Liver (tissue), 9 donors: ENCODE data around the gene KRTAP17-1. TPM values are rescaled to one million over a fixed set of nuclear protein-coding genes. Genes with fewer than 3 reads are reported as not detected.

ENCODE experiments used
- DNase-seq: peaks from one replicate; pipeline ENCODE4 v3.0.0-alpha.2; 2017; ENCODE audit warnings: low spot score
- H3K27ac ChIP-seq, 2 donors: one replicate each; pipeline ENCODE4 v1.7.0; 2013; ENCODE audit warnings: inconsistent platforms in 2 of 2, low read length in 2 of 2, control low read depth in 1 of 2, low read depth in 1 of 2, mild to moderate bottlenecking in 1 of 2
- H3K27me3 ChIP-seq, 4 donors: one replicate each; pipeline versions ENCODE4 v1.6.1 to v1.7.0; 2013; ENCODE audit warnings: low read length in 3 of 4, inconsistent platforms in 1 of 4, mild to moderate bottlenecking in 1 of 4, moderate library complexity in 1 of 4; ENCODE audit not compliant: control insufficient read depth in 4 of 4, insufficient read depth in 4 of 4
- H3K36me3 ChIP-seq, 4 donors: one replicate each; pipeline versions ENCODE4 v1.6.1 to v1.7.0; 2013; ENCODE audit warnings: low read length in 3 of 4, mild to moderate bottlenecking in 3 of 4, low read depth in 1 of 4, moderate library complexity in 1 of 4; ENCODE audit not compliant: control insufficient read depth in 4 of 4, insufficient read depth in 3 of 4
- H3K4me1 ChIP-seq, 4 donors: one replicate each; pipeline versions ENCODE4 v1.6.1 to v1.7.0; 2013; ENCODE audit warnings: low read length in 3 of 4, mild to moderate bottlenecking in 3 of 4, moderate library complexity in 1 of 4; ENCODE audit not compliant: control insufficient read depth in 4 of 4, insufficient read depth in 4 of 4
- H3K4me3 ChIP-seq, 3 donors: one replicate each; pipeline versions ENCODE4 v1.6.1 to v1.7.0; 2013; ENCODE audit warnings: low read length in 3 of 3, control low read depth in 1 of 3, low read depth in 1 of 3, mild to moderate bottlenecking in 1 of 3
- H3K9ac ChIP-seq, 2 donors: one replicate each; pipeline ENCODE4 v1.7.0; 2013; ENCODE audit warnings: low read length in 2 of 2, mild to moderate bottlenecking in 2 of 2, moderate library complexity in 2 of 2, control low read depth in 1 of 2, low read depth in 1 of 2
- H3K9me3 ChIP-seq, 4 donors: one replicate each; pipeline versions ENCODE4 v1.6.1 to v1.7.0; 2013; ENCODE audit warnings: low read length in 3 of 4; ENCODE audit not compliant: control insufficient read depth in 4 of 4
- ATF3 ChIP-seq: IDR thresholded peaks from 2 replicates; pipeline ENCODE4 v1.6.1; 2016; ENCODE audit warnings: antibody characterized with exemption
- EGR1 ChIP-seq, 2 donors: IDR thresholded peaks; 2 replicates each; pipeline ENCODE4 v1.6.1; 2016 to 2018; ENCODE audit warnings: antibody characterized with exemption in 2 of 2, low read depth in 2 of 2
- FOXA1 ChIP-seq: IDR thresholded peaks from 2 replicates; pipeline ENCODE4 v1.6.1; 2016; ENCODE audit warnings: antibody characterized with exemption
- GABPA ChIP-seq, 2 donors: IDR thresholded peaks in 1 of 2; conservative IDR thresholded peaks in 1 of 2; 2 replicates each; pipeline ENCODE4 v1.6.1; 2016; ENCODE audit warnings: antibody characterized with exemption in 2 of 2, mild to moderate bottlenecking in 1 of 2, moderate library complexity in 1 of 2
- JUND ChIP-seq, 2 donors: IDR thresholded peaks; 2 replicates each; pipeline ENCODE4 v1.6.1; 2016; ENCODE audit warnings: antibody characterized with exemption in 2 of 2
- NR2F2 ChIP-seq: IDR thresholded peaks from 2 replicates; pipeline ENCODE4 v1.6.1; 2016; ENCODE audit warnings: antibody characterized with exemption
- RAD21 ChIP-seq, 2 donors: IDR thresholded peaks; 2 replicates each; pipeline ENCODE4 v1.6.1; 2016; ENCODE audit warnings: antibody characterized with exemption in 2 of 2, mild to moderate bottlenecking in 2 of 2
- REST ChIP-seq: IDR thresholded peaks from 2 replicates; pipeline ENCODE4 v1.6.1; 2016; ENCODE audit warnings: antibody characterized with exemption, mild to moderate bottlenecking
- RXRA ChIP-seq, 2 donors: IDR thresholded peaks; 2 replicates each; pipeline ENCODE4 v1.6.1; 2017 to 2018; ENCODE audit warnings: antibody characterized with exemption in 2 of 2, mild to moderate bottlenecking in 1 of 2
- TAF1 ChIP-seq: conservative IDR thresholded peaks from 2 replicates; pipeline ENCODE4 v1.6.1; 2016; ENCODE audit warnings: antibody characterized with exemption, mild to moderate bottlenecking
- YY1 ChIP-seq: IDR thresholded peaks from 2 replicates; pipeline ENCODE4 v1.6.1; 2016; ENCODE audit warnings: antibody characterized with exemption, mild to moderate bottlenecking
- WGBS: extraction: QIAGEN DNeasy Blood & Tissue Kit; methylation state at CpG from one replicate; pipeline ENCODE4 v1.1.7; 2013; 5-methylcytosine and 5-hydroxymethylcytosine counted together
- polyA plus RNA-seq, 2 donors: library from polyadenylated mRNA; stranded (reverse) in 1 of 2; unstranded in 1 of 2; fragments of 200-250 nt in 1 of 2; fragments of >200 nt in 1 of 2; fragmentation: Nextera tagmentation in 1 of 2; extraction: Ambion mirVana in 1 of 2; gene quantifications; one replicate each; pipeline versions ENCODE4 v1.2.1 to v1.2.3, GENCODE V29; 2013 to 2015
- total RNA-seq, 2 donors: library from RNA; depleted of rRNA; stranded (reverse); fragments of >200 nt; gene quantifications; one replicate each; pipeline ENCODE4 v1.2.3, GENCODE V29; 2014
- TF ChIP-seq, protein P1 (sequence below): IDR thresholded peaks from 2 replicates; pipeline ENCODE4 v1.6.1; 2016; ENCODE audit warnings: antibody characterized with exemption
- donor health status: healthy.
- donor health status: healthy.
- donor health status: healthy.
- donor health status: healthy.
- donor health status: healthy.

KRTAP17-1 gene
- total and polyA plus RNA-seq, 4 donors = not detected

DNA sequence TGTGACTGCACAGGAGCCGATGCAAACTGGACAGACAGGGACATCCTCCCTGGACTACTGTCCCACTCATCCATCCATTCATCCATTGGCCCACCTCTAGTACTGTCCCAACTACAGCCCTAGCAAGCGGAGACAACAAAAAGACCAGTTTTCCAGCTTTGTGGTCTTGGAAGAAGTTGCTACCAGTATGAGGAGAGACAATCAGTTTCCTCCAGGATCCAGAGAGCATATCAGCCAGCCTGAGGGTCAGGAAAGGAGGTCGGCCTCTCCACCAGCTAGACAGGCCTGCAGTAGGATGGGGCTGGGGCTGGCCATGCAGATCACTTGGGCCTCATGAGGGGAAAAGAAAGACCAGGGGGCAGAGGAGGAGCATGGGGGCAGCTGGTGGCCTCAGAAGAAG lies 18.3 kb upstream of the KRTAP17-1 start:
- H3K36me3 ChIP-seq = no peaks in the 10 kb centered on the region
- 95% methylated on average over 3 of the region's 3 CpGs for WGBS
- H3K27ac ChIP-seq = no peak overlapping the region
- H3K4me1 ChIP-seq = no peaks in the 10 kb centered on the region
- TF ChIP-seq GABPA (IDR thresholded peaks at IDR 0.05 in 1 of 2, conservative IDR thresholded peaks at IDR 0.05 in 1 of 2) (no peak), NR2F2 (no peak), TAF1 (no peak), REST (no peak), EGR1 (IDR thresholded peaks at IDR 0.05; ENCODE audit: low read depth in 2 of 2) (no peak), RAD21 (IDR thresholded peaks at IDR 0.05) (no peak), JUND (IDR thresholded peaks at IDR 0.05) (no peak)
- TF ChIP-seq, protein P1, sequence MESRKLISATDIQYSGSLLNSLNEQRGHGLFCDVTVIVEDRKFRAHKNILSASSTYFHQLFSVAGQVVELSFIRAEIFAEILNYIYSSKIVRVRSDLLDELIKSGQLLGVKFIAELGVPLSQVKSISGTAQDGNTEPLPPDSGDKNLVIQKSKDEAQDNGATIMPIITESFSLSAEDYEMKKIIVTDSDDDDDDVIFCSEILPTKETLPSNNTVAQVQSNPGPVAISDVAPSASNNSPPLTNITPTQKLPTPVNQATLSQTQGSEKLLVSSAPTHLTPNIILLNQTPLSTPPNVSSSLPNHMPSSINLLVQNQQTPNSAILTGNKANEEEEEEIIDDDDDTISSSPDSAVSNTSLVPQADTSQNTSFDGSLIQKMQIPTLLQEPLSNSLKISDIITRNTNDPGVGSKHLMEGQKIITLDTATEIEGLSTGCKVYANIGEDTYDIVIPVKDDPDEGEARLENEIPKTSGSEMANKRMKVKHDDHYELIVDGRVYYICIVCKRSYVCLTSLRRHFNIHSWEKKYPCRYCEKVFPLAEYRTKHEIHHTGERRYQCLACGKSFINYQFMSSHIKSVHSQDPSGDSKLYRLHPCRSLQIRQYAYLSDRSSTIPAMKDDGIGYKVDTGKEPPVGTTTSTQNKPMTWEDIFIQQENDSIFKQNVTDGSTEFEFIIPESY = no peak
- DNase-seq = no peak
- H3K9me3 ChIP-seq = no peaks in the 10 kb centered on the region
- H3K4me3 ChIP-seq = no peak overlapping the region
- H3K27me3 ChIP-seq = no peaks in the 10 kb centered on the region
- no peak overlapping the region for H3K9ac ChIP-seq

DNA sequence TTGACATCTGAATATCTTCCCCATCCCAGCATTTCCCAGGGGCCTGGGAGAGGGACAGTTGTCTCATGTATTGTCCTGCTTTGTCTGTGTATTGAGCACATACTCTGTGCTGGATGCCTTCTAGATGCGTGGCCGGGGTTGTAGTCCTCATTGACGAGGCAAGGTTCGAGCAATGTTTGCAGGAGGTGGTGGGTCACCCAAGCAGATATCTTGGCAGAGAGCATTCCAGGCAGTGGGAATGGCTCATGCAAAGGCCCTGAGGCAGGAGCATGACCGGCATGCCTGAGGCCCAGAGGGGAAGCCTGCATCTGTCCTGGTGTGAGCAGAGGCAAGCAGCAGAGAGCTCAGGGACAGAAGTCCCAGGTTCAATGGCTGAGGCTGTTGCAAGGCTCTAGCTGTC lies 17.6 kb upstream of the KRTAP17-1 start:
- Histone ChIP-seq H3K9me3 (no peaks in the 10 kb centered on the region), H3K36me3 (no peaks in the 10 kb centered on the region), H3K4me1 (no peaks in the 10 kb centered on the region), H3K4me3 (no peak overlapping the region), H3K27ac (no peak overlapping the region), H3K27me3 (no peaks in the 10 kb centered on the region), H3K9ac (no peak overlapping the region)
- 97% methylated on average over 5 of the region's 5 CpGs for WGBS
- TF ChIP-seq FOXA1 = no peak
- DNase-seq = no peak

DNA sequence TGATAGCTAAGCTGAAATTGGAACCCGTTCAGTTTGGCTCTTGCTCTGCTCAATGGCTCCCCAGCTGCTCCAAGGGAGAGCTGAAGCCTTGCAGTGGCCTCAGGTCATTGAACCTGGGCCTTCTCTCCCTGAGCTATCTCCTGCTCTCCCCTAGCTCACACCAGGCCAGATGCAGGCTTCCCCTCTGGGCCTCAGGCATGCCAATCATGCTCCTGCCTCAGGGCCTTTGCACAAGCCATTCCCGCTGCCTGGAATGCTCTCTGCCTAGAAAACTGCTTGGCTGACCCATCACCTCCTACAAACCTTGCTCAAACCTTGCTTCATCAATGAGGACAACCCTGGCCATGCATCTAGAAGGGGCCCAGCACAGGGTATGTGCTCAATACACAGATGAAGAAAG lies 16.7 kb upstream of the KRTAP17-1 start:
- DNase-seq = no peak
- no peak overlapping the region for H3K4me3 ChIP-seq
- no peak for TF ChIP-seq RXRA (IDR thresholded peaks at IDR 0.05)
- no peak for TF ChIP-seq YY1
- no peak for TF ChIP-seq RAD21 (IDR thresholded peaks at IDR 0.05)
- no peak for TF ChIP-seq ATF3
- H3K9ac ChIP-seq = no peak overlapping the region
- no peak overlapping the region for H3K27ac ChIP-seq
- H3K27me3 ChIP-seq = no peaks in the 10 kb centered on the region
- 78% methylated on average over 2 of the region's 2 CpGs for WGBS
- no peaks in the 10 kb centered on the region for H3K4me1 ChIP-seq
- no peaks in the 10 kb centered on the region for H3K9me3 ChIP-seq
- H3K36me3 ChIP-seq = no peaks in the 10 kb centered on the region
